Panc1 (cell line): Measurements from ENCODE around the gene THSD7A. TPM values are rescaled to one million over a fixed set of nuclear protein-coding genes. Genes with fewer than 3 reads are reported as not detected.

Source experiments
- ATAC-seq: fragments of 200-7000 bp; cut with Tn5 transposase; 2 replicates; pipeline ENCODE4 v1.9.1; 2020; ENCODE audit warnings: mild to moderate bottlenecking, moderate library complexity
- BruUV-seq: library from RNA; stranded (reverse); fragments of 400-500 nt; replicated peaks from 2 replicates; lab custom pipeline; 2021; lab: Mats Ljungman, UMichigan
- CTCF ChIA-PET: fragments of 300-600 bp; sonication (Branson Sonifier 250); formaldehyde crosslinking; loops from one replicate; lab custom pipeline; 2022; ENCODE audit warnings: antibody characterized with exemption; lab: Charles Lee
- POLR2A ChIA-PET: fragments of 300-600 bp; sonication (Branson Sonifier 250); formaldehyde crosslinking; loops from one replicate; lab custom pipeline; 2022; ENCODE audit warnings: antibody characterized with exemption; lab: Charles Lee
- DNase-seq: peaks from one replicate; pipeline ENCODE4 v3.0.0-alpha.2; 2010; ENCODE audit warnings: low read depth, low spot score
- H3K27ac ChIP-seq: 2 replicates; pipeline ENCODE4 v1.5.1; 2011; ENCODE audit warnings: mild to moderate bottlenecking, low read length, inconsistent platforms
- H3K27me3 ChIP-seq: fragments of 200-500 bp; sonication (Bioruptor generic); 2 replicates; pipeline ENCODE4 v1.6.0; 2014; ENCODE audit warnings: low read length, inconsistent platforms; ENCODE audit not compliant: control insufficient read depth, insufficient read depth
- H3K36me3 ChIP-seq: fragments of 200-500 bp; sonication (Bioruptor generic); 2 replicates; pipeline ENCODE4 v1.5.1; 2014; ENCODE audit warnings: inconsistent platforms, mild to moderate bottlenecking, low read length, moderate library complexity; ENCODE audit not compliant: control insufficient read depth, insufficient read depth
- H3K4me1 ChIP-seq: 2 replicates; pipeline ENCODE4 v1.5.1; 2011; ENCODE audit warnings: inconsistent platforms, mild to moderate bottlenecking, low read length, moderate library complexity; ENCODE audit not compliant: control insufficient read depth, insufficient read depth
- H3K4me3 ChIP-seq, 2 experiments: 2 replicates each; pipeline ENCODE4 v1.5.1; 2011 to 2012; ENCODE audit warnings: low read depth in 2 of 2, low read length in 2 of 2, mild to moderate bottlenecking in 2 of 2, inconsistent platforms in 1 of 2, moderate library complexity in 1 of 2
- H3K9me3 ChIP-seq: fragments of 200-500 bp; sonication (Bioruptor generic); 2 replicates; pipeline ENCODE4 v1.5.1; 2014; ENCODE audit warnings: low read depth, mild to moderate bottlenecking, inconsistent platforms, low read length, moderate library complexity; ENCODE audit not compliant: control insufficient read depth, insufficient read depth
- CTCF ChIP-seq: fragments of 450-650 bp; IDR thresholded peaks from 2 replicates; pipeline ENCODE4 v1.5.1; 2017; ENCODE audit warnings: mild to moderate bottlenecking
- POLR2AphosphoS5 ChIP-seq: IDR thresholded peaks from 2 replicates; pipeline ENCODE4 v1.6.1; 2012; ENCODE audit warnings: mild to moderate bottlenecking, low read depth, low read length, moderate library complexity
- REST ChIP-seq, 2 experiments: IDR thresholded peaks; 2 replicates each; pipeline ENCODE4 v1.6.1; 2011 to 2012; ENCODE audit warnings: low read depth in 2 of 2, control low read depth in 1 of 2, low read length in 1 of 2, mild to moderate bottlenecking in 1 of 2, moderate library complexity in 1 of 2; ENCODE audit not compliant: insufficient read depth in 1 of 2
- SIN3A ChIP-seq: IDR thresholded peaks from 2 replicates; pipeline ENCODE4 v1.6.1; 2012; ENCODE audit warnings: low read depth, mild to moderate bottlenecking, low read length, moderate library complexity, borderline replicate concordance; ENCODE audit not compliant: insufficient read depth
- TCF7L2 ChIP-seq: IDR thresholded peaks from 2 replicates; pipeline ENCODE4 v1.6.1; 2011; ENCODE audit warnings: mild to moderate bottlenecking, low read depth, low read length, inconsistent platforms
- in situ Hi-C: cut with HindIII; loops from 2 replicates; pipeline ENCODE4 v1.10.0; 2016; ENCODE audit warnings: low sequenced_read_pairs, low pct_unique_long_range_greater_than_20kb
- intact Hi-C: fragments of 100-400 bp; cut with micrococcal nuclease; formaldehyde crosslinking; loops from one replicate; pipeline ENCODE4 v1.10.0; 2022; ENCODE audit not compliant: unreplicated experiment
- total RNA-seq: library from RNA; stranded (reverse); gene quantifications from one replicate; pipeline ENCODE4 v1.2.1, GENCODE V29; 2021; ENCODE audit not compliant: unreplicated experiment

Gene THSD7A
- total RNA-seq, 1 experiment from 2014 or later, result 38.6 TPM

- BruUV-seq, result no TSS peak
- CTCF ChIA-PET, result no interaction called here
- H3K27ac ChIP-seq, result peak overlapping the region; percentile 95; the same call in 1 of the 2 replicates
These were observed 74.8 kb downstream of the THSD7A start for GRCh38 chr7:11757153-11757552.

GRCh38 chr7:11754933-11755332 lies 77.1 kb downstream of the THSD7A start:
- POLR2A ChIA-PET, result no interaction called here
- H3K4me3 ChIP-seq, result no peak overlapping the region
- in situ Hi-C loops (no loop called here), intact Hi-C loops (no loop called here)
- no peak for DNase-seq
- H3K27me3 ChIP-seq, result no peaks in the 10 kb centered on the region
- TF ChIP-seq CTCF (peak; percentile 28), SIN3A (no peak)
- no peak for ATAC-seq
- peaks cover 66% of the 10 kb centered on the region for H3K4me1 ChIP-seq
- CTCF ChIA-PET, result interaction anchor here (0.6 kb wide), 1 partner anchor 13 kb away, joined by 3 read pairs; no protein-coding TSS in a partner anchor
- peak overlapping the region; percentile 95 for H3K27ac ChIP-seq
- no peaks in the 10 kb centered on the region for H3K9me3 ChIP-seq
- no peaks in the 10 kb centered on the region for H3K36me3 ChIP-seq
- no TSS peak for BruUV-seq

More at GRCh38 chr7:11757153-11757552, 74.8 kb downstream of the THSD7A start:
- Histone ChIP-seq H3K27me3 (no peaks in the 10 kb centered on the region), H3K9me3 (no peaks in the 10 kb centered on the region), H3K4me3 (no peak overlapping the region), H3K36me3 (no peaks in the 10 kb centered on the region), H3K4me1 (peaks cover 58% of the 10 kb centered on the region)
- DNase-seq (no peak), ATAC-seq (no peak)
- POLR2A ChIA-PET, result no interaction called here
- TF ChIP-seq REST (IDR thresholded peaks at IDR 0.05; ENCODE audit: insufficient read depth in 1 of 2, low read depth in 2 of 2, low read length in 1 of 2) (no peak), TCF7L2 (no peak), SIN3A (no peak), CTCF (no peak)
- in situ Hi-C loops (no loop called here), intact Hi-C loops (no loop called here)

GRCh38 chr7:11754123-11754522 lies 77.9 kb downstream of the THSD7A start:
- CTCF ChIA-PET, result no interaction called here
- Histone ChIP-seq H3K36me3 (no peaks in the 10 kb centered on the region; the same call in 1 of the 2 replicates), H3K4me3 (no peak overlapping the region), H3K27me3 (no peaks in the 10 kb centered on the region), H3K27ac (peak overlapping the region; percentile 95; the same call in 1 of the 2 replicates), H3K9me3 (no peaks in the 10 kb centered on the region), H3K4me1 (peaks cover 69% of the 10 kb centered on the region)
- in situ Hi-C loops, result no loop called here
- POLR2A ChIA-PET, result no interaction called here
- TF ChIP-seq REST (IDR thresholded peaks at IDR 0.05; ENCODE audit: insufficient read depth in 1 of 2, low read depth in 2 of 2, low read length in 1 of 2) (no peak), POLR2AphosphoS5 (no peak), TCF7L2 (no peak), SIN3A (no peak), CTCF (no peak)
- no TSS peak for BruUV-seq
- intact Hi-C loops, result no loop called here
- DNase-seq (no peak), ATAC-seq (no peak)
